ENCODE results near the gene CDH18.

CDH18 gene

GRCh38 chr5:19487480-19487879, 500.5 kb downstream of the CDH18 start:
- no peak for DNase-seq (ENCODE audit: low read depth, low spot score)

- no peak for DNase-seq (ENCODE audit: low read depth, low spot score)
These were observed 508.4 kb downstream of the CDH18 start for GRCh38 chr5:19479562-19479961.

- no peak for DNase-seq (ENCODE audit: low read depth, low spot score)
These were observed 526.0 kb downstream of the CDH18 start for GRCh38 chr5:19462019-19462418.

- DNase-seq (ENCODE audit: low read depth, low spot score): no peak
These were observed 563.5 kb downstream of the CDH18 start for GRCh38 chr5:19424506-19424905.
